Renal cortical epithelial cell (primary cell): ENCODE results near the gene SUN2. TPM values are rescaled to one million over a fixed set of nuclear protein-coding genes. Genes with fewer than 3 reads are reported as not detected.
"Not testable (repeated sequence)": the region's sequence is repeated elsewhere in the genome, so short reads cannot be mapped to it uniquely, and the experiment has no call there.

Source experiments
- DNase-seq: peaks from one replicate; pipeline ENCODE4 v3.0.0-alpha.2; 2011; ENCODE audit warnings: low read depth
- total RNA-seq: library from RNA; depleted of rRNA; stranded (reverse); fragments of >200 nt; gene quantifications from 2 replicates; pipeline ENCODE4 v1.2.3, GENCODE V29; 2014

The SUN2 gene, protein sequence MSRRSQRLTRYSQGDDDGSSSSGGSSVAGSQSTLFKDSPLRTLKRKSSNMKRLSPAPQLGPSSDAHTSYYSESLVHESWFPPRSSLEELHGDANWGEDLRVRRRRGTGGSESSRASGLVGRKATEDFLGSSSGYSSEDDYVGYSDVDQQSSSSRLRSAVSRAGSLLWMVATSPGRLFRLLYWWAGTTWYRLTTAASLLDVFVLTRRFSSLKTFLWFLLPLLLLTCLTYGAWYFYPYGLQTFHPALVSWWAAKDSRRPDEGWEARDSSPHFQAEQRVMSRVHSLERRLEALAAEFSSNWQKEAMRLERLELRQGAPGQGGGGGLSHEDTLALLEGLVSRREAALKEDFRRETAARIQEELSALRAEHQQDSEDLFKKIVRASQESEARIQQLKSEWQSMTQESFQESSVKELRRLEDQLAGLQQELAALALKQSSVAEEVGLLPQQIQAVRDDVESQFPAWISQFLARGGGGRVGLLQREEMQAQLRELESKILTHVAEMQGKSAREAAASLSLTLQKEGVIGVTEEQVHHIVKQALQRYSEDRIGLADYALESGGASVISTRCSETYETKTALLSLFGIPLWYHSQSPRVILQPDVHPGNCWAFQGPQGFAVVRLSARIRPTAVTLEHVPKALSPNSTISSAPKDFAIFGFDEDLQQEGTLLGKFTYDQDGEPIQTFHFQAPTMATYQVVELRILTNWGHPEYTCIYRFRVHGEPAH
- 101 and 117 TPM in 2 replicates for total RNA-seq

DNA sequence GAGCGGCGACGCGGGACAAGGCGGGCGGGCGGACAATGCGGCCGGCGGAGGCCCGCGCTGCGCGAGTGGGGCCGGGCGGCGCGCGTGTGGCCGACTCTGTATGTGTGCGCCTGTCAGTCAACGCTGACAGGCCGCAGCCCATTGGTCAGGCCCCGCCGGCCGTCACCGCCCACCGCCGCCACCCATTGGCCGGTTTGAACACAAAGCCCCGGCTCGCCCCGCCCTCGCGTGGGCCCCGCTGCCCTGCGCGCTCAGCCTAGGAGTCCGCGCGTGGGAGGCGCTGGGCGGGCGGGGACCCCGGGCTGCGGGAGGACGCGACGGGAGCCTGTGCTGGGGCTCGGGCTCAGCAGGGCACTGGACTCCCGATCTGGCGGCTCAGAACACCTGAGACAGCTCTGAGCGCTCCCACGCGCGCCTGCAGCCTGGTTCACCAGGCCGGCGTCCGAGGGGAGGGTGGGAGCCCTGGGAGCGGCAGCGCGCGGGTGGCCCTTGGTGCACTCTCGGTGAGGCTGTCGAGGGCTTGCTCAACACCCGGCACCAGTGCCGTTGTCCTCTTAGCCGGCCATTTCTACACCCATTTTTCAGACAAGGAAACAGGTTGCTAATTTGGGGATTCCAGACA is at the start of gene SUN2:
TSS of gene SUN2 (minus strand) at position 88 of the 622 bp plus-strand sequence. CDS start 3,370 bp downstream, outside the sequence.
- peak; percentile 51 for DNase-seq

DNA sequence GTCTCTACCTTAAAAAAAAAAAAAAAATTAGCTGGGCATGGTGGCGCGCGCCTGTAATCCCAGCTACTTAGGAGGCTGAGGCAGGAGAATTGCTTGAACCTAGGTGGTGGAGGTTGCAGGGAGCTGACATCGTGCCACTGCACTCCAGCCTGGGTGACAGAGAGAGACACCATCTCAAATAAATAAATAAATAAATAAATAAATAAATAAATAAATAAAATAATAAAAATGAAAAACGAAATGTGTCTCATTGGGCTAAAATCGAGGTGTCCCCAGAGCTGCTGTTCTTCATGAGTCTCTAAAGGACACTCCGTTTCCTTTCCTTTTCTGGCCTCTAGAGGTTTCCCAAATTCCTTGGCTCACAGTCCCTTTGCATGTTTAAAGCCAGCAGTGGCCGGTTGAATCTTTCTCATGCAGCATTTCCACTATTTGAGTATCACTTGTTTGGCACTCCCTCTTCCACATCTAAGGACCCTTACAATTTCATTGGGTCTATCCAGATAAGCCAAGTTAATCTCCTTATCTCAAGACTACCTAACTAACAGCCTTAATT is 49.3 kb upstream of the SUN2 start:
- DNase-seq, result not testable (repeated sequence)

DNA sequence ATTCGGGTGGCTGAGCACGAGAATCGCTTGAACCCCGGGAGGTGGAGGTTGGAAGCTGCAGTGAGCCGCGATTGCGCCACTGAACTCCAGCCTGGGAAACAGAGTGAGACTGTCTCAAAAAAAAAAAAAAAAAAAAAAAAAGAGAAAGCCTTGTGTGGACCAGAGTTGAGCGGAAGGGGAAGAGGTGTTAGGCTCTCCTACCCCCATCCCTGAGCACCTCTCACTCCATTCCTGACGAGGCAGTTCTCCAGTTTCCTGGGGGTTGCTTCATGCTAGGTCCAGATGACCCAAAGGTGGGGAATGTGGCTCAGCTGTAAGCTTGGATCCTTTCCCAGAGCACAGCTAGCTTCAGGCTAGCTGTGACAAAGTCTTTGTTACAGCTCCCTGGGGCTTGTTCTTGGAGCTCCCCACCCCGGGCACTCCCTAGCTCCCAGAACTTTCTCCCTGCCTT is 46.9 kb upstream of the SUN2 start:
- peak; percentile 100 for DNase-seq

DNA sequence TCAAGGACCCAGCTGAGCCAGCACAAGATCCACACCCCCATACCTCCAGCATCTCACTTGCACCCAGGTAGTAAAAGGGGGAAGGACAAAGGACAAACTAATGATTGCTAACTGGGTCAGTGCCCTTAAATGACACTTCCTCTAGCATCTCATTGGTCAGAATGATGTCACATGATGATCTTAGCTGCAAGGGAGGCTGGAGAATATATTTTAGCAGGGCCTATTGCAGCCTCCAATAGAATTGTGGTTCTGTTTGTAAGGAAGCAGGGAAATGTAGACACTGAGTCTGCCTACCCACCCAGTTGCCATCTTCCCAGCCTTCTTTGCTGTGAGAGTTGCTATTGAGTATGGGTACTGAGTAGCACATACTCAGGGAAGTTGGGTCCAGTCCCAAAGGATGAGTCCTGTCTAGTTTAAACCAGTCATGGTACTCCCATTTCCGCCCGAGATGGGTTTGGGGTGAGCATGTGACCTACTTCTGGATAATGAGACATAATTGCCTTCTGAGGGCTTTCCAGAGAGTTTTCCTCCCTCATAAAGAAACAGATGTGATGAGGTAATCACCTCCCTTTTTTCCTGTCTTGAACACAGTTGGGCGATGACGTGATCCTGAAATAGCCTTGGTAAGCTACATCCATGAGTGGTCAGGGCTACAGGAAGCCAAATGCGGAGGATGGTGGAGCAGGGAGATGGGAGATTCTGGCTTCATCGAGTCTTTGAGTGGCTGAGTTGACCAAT is 43.6 kb upstream of the SUN2 start:
- no peak for DNase-seq

DNA sequence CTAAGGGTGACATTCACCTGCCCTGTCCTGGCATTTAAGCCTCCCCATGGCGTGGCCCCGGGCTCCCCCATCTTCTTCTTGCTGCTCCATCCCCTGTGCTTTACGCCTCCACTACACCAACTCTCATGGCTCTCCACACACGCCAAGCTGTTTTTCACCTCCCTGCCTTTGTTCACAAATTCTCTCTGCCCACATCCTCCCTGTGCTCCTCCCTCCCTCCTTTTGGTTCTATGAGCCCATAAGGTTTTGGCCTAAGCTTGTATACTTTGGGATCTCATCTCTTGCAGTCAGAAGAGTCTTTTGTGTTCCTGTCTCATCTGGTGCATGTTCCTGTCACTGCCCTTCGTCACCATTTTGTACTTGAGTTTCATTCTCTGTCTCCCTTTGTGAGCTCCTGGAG is 42.7 kb upstream of the SUN2 start:
- no peak for DNase-seq

DNA sequence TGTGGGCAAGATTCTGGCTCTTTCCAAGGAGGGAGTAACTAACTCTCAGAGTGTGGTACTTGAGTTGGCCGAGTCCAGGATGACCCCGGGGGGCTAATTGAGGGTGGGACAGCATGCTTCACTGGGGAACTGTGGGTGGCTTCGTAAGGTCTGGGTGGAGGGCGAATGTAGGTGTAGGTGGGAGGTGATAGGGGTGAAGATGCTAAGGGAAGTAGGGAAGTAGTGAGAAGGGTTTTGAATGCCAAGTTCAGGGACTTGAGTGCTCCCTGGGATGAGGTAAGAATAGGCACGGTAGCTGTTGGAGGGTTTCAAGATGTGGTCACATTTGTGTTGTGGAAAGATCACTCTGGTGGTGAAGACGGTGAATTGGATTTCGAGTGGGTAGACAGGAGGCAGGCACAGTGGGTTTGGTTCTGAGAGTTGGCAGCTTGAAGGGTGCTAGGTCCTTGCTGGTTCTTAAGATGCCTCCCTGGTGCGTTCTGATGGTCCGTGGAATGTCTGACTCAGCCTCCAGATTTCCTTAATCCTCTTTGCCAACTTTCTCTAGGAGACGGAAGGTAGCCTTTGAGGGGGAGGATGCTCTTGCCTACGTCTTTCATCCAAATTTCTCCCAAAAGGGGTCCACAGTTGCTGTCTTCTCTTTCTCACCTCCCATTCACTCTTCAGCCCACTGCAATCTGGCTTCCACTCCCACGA is 40.6 kb upstream of the SUN2 start:
- no peak for DNase-seq

DNA sequence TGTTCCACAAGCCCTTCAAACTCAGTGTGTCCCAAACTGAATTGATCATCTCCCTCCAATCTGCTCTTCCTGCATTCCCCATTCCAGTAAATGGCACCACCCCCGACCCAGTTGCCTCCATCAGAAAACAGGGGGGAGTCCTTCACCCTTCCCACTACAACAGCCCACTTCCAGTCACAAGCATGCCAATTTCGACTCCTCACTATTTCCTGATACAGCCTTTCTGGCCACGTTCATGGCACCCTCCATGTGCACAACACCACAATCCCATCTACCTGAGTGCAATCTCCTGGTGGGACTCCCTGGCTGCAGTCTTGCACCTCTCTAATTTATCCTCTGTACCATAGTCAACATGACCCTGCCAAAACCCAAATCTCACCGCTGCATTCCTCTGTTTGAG is 39.8 kb upstream of the SUN2 start:
- no peak for DNase-seq

DNA sequence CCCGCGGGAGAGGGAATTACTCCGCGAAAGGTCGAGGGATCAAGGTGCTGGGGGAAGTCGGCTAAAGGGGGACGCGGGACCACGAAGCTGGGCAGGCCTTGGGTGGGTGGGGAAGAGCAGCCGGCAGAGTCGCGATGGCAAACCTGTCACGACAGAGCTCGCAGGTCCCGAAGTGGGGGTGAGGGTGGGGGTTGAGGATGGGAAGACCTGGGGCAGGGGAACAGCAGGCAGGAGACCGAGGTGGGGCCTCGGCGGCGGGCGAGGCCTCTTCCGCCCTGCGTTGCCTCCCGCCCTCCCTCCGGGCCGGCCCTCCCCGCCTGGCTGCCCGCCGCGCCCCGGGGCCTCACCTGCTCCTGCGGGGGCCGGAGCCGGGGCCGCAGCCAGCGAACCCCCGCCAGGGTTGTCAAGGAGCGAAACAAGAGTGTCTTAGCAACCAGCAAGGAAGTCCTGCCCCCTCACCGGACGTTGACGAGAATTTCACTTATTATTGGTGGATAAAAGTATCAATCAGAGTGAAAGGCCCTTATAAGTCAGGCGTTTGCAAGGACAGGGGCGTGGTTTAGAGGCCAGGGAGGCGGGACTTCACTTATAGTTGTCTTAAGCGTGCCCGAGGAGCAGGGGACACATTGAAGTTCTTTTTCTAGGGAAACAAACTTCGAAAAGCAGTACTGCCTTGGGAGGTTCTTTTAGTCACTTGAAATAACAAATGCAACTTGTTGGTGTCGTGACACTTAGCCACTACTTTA is 38.1 kb upstream of the SUN2 start, which contains the start of gene DNAL4:
TSS of gene DNAL4 (minus strand) at position 423 of the 746 bp plus-strand sequence. CDS start 11,412 bp downstream, outside the sequence.
- peak; percentile 99 for DNase-seq

DNA sequence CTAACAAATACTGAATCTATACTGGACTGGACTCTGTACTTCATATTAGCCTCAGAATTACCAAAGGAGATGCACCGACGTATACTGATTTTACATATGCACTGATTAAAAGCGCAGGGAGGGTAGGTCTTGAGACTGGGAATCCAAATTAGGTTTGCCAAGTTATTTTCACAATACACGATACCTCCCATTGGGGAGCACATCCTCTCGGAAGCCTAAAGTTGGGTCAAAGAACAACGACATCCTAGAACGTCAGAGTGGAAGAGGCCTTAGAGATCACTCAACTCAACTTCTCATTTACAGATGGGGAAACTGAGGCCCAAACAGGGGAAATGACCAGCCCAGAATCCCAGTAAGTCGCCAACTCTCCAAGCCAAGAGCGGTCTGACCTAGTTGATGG is 37.5 kb upstream of the SUN2 start:
- DNase-seq, result no peak

DNA sequence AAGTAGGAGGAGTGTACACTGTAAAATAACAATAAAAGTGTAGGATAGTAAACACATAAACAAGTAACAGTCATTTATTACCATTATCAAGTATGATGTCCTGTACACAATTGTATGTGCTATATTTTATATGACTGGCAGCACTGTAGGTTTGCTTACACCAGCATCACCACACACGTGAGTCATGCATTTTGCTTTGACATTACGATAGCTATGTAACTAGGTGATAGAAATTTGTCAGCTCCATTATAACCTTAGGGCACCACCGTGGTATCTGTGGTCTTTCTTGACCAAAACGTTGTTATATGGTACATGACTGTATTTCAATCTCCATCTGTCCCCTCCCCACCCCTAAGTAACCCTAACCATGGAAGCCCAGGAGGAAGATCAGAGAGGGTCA is 37.0 kb upstream of the SUN2 start:
- peak; percentile 34 for DNase-seq

DNA sequence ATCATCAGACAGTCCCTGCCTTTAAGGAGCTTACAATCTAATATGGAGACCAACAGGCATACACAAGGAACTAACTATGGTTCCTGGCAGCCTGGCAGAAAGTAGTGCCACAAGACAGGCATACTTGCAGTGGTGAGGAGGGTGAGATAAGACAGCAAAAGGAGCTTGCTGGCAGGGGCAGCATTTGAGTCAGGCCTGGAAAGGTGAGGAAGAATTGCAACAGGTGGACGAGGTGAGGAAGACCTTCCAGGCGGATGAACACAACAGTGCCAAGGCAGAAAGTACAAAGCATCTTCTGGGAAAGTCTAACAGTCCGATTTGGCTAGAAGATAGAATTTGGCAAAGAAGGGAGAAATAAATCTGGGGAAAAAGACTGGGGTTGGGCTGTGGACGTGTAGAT is 33.8 kb upstream of the SUN2 start:
- no peak for DNase-seq

DNA sequence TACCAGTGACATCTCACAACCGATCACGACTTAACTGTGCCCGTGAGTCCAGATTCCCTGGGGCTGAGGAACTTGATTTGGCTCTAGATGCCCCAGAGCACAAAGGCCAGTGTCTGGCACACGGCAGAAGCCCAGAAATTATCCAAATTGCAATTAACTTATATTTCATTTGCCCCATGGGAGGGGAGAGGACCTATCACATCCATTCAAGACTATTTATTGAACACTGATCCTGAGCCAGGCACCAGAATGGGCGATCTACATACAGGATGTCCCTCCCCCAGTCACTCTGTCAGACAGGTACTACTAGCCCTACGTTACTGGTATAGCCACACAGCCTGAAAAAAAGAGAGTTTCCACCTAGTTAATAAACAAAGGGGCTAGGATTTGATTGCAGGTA is 33.0 kb upstream of the SUN2 start:
- DNase-seq, result no peak

DNA sequence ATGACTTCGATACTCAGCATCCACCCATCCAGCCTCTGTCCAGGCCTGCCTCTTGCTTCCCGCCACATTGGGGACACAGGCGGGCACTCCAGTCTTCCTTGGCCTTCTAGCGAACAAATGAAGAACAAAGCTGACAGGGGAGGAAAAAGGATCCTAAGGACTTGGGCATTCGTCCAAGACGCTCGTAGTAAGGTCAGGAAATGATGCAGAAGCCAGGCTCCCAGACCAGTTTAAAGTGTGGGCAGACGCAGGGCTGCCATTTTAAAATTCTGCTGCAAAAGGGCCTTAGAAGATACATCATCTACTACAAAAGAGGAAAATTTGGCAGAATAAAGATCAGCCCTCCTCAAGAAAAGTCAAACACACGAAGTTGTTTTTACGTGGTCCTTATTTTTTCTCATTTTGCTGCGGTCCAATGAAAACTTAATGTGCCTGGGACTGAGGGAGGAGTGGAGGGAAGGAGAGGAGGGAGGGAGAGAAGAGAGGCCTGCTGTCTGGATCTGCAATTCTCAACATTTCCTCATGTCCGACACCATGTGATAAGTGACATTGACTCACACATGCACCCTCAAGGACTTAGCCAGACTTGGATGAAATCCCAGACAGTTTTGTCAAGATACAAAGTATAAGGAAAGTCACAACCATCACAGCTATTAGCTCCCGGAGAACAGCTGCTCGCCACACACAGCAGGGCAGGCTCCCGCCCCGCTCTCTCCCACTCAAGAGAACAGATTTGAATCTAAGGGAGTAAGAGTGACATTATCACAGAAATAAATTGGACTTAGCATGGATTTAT is 32.4 kb upstream of the SUN2 start:
- peak; percentile 88 for DNase-seq

DNA sequence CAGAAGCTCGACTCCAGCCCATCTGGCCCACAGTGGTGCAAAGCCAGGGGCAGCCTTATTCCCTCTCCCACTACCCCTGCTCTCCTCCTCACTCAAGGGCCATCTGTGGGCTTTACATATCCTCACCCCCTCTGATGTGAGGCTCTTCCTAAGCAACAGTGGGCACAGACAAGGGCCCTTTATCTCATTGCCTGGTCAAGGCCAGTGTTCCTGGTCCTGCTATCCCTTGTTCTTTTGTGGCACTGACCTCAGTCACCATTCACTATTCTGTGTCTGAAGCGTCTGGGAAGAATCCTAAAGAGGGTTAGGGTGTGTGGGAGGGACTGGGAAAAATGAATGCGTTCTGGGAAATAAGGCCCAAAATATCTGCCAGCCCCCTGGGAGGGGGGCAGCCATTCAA is 30.8 kb upstream of the SUN2 start:
- no peak for DNase-seq

DNA sequence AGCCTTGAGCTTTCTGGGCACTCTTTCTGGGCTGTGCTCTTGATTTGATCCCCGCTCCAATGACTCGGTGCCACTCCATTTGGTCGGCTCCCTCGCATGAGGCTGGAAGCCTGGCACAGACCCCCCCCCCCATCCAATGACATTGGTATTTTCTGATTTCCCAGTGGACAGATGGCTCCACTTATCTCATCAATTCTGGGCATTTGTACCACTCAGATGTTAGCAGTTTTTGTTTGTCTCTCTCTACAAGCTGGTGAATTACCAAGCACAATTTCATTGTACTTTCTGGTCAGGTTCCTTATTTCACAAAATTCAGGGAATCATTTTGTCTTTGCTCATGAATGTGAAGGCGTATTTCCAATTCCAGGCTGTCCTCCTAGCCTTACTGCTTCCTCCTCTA is 29.1 kb upstream of the SUN2 start:
- DNase-seq, result no peak

DNA sequence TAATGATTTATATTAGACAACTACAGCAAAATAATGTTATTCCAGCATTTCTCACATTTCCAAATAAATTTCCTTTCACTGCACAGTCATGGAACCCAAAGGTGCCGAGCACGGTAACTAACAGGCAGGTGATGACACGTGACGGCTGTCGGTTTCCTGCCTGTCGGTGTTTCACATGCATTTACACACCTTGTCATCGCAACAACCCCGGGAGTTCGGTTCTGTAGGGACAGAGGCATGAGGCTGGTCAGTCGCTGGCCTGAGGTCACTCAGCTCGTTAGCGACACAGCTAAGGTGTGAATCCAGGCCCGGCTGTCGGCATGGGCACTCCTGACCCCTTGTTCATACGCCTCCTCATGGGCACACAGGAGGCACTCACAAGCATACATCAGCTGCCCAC is 28.2 kb upstream of the SUN2 start:
- no peak for DNase-seq

DNA sequence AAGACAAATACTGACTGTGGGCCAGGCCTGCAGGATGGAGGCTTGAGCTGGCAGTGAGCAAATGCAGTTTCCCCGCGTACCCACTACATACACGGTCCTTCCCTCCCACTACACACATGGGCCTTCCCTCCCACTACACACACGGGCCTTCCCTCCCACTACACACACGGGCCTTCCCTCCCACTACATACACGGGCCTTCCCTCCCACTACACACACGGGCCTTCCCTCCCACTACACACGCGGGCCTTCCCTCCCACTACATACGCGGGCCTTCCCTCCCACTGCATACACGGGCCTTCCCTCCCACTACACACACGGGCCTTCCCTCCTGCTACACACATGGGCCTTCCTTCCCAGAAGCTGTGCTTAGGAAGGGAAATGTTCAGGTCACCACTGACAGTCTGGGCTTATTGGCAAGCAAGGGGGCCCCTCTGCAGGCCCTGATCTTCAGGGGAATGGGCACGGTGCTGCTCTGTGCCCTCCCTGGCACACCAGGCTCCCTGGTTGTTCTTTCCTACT is 27.4 kb upstream of the SUN2 start:
- no peak for DNase-seq

DNA sequence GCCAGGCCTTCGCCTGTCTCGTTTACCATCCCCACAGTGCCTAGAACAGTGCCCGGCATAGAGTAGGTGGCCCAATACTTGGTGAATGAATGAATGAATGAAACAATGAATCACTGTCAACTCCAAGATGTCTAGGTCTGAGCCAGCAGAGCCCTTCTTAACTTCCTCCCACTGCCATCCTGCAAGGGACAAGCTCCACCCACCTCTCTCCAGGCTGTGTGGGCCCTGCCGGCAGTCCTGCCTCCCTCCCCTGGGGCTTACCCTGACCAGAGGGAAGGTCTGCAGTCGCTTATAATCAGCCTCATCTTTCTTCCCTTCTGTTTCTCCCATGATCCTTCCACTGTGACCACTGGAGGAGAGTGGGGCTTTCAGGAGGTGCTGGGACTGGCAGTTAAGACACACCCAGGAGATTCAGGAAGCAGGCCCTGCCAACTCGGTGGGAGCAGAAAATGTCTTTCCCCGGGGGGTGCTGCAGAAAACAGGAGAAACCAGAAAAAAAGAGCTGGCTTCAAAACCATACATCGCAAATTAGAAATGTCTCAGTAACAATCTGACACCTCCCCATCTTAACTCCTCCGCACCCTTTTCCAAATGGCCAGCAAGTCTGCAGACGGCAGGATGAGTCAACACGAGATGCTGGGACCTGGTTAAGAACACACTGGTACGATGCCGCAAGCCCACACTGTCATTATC is 26.8 kb upstream of the SUN2 start:
- DNase-seq, result no peak

DNA sequence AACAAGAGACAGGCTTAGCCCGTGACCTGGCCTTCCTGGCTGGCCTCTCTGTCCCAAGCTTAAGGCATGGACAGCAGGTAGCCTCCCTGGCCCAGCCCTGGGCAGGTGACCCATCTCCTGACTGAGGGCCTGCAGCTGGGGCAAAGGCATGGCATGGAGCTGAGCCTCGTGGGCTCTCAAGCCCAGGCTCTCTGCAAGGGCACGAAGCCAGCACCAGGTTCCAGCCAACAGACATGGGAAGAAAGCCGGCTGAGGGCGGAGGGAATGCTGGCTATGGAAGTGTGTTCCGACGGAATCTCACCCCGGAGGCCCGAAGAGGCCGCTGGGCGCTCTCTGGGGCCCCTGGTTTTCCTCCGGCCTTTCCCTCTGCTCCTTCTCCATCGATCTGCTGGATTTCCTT is 25.2 kb upstream of the SUN2 start:
- DNase-seq, result no peak
